Colonic mucosa (tissue), 4 donors: ENCODE measurements around the gene ARID1B. TPM values are rescaled to one million over a fixed set of nuclear protein-coding genes. Genes with fewer than 3 reads are reported as not detected.

Experiments used
- DNase-seq: peaks from one replicate; pipeline ENCODE4 v3.0.0-alpha.2; 2020
- H3K27ac ChIP-seq: fragments of 200-600 bp; one replicate; pipeline ENCODE4 v1.8.0; 2021
- H3K27me3 ChIP-seq: fragments of 200-600 bp; one replicate; pipeline ENCODE4 v1.8.0; 2021
- H3K36me3 ChIP-seq: fragments of 200-600 bp; one replicate; pipeline ENCODE4 v1.8.0; 2021
- H3K4me1 ChIP-seq: fragments of 200-600 bp; one replicate; pipeline ENCODE4 v1.8.0; 2021; ENCODE audit warnings: mild to moderate bottlenecking
- H3K4me3 ChIP-seq: fragments of 200-600 bp; one replicate; pipeline ENCODE4 v1.8.0; 2021
- H3K9ac ChIP-seq, 2 donors: one replicate each; pipeline ENCODE4 v1.7.0; 2013; ENCODE audit warnings: control low read depth in 2 of 2, low read depth in 2 of 2, low read length in 2 of 2
- H3K9me3 ChIP-seq: fragments of 200-600 bp; one replicate; pipeline ENCODE4 v1.8.0; 2021
- intact Hi-C: fragments of 100-400 bp; cut with DNase I; formaldehyde crosslinking; loops from one replicate; pipeline ENCODE4 v1.14.1; 2022
- total RNA-seq, 2 donors: library from RNA; stranded (reverse); fragmentation: NEBNext Ultra II Directional in 1 of 2; extraction: Animal tissue kit (Norgen Biotek cat#: 25700) in 1 of 2; gene quantifications; one replicate each; pipeline ENCODE4 v1.2.1, GENCODE V29; 2021
- TF ChIP-seq, protein P1 (sequence below): fragments of 200-600 bp; IDR thresholded peaks from one replicate; pipeline ENCODE4 v1.8.0; 2022; ENCODE audit warnings: antibody characterized with exemption, mild to moderate bottlenecking
- donor health status: healthy.
- donor health status: DM: no; HTN: no; CAD: no.
- donor health status: DM: no; HTN: no; CAD: no.

Gene ARID1B
- total RNA-seq, 2 donors from 2014 or later, result 61.3 to 71.5 TPM

DNA sequence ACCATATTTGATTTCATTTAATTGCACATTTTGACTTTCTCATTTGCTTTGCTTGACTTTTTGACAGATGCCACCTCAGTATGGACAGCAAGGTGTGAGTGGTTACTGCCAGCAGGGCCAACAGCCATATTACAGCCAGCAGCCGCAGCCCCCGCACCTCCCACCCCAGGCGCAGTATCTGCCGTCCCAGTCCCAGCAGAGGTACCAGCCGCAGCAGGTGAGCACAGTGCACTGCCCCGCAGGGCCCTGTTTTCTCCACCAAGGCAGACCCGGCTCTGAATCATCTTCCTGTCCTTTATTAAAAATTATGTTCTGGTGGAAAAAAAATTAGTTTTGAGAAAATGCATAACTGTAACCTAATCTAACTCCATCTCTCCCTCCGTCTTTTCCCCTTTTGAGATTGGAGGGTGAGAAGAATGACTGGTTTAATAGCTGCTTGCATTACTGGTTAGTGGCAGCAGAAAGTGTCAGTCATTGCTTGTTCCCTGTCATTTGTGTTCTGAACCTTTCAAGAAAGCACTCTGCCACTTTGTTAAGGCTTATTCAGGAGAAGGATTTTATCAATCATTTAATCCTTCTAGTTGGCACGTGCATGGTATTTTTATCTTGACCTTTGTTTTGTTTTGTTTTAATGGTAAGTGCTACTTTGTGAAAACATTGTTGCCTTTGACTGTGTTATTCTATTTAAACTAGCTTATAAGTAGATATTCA lies 124.3 kb downstream of the ARID1B start:
- no peak overlapping the region for H3K27ac ChIP-seq
- H3K27me3 ChIP-seq, result no peaks in the 10 kb centered on the region
- H3K9me3 ChIP-seq, result no peaks in the 10 kb centered on the region
- H3K4me1 ChIP-seq, result no peaks in the 10 kb centered on the region
- no peaks in the 10 kb centered on the region for H3K36me3 ChIP-seq
- TF ChIP-seq, protein P1, sequence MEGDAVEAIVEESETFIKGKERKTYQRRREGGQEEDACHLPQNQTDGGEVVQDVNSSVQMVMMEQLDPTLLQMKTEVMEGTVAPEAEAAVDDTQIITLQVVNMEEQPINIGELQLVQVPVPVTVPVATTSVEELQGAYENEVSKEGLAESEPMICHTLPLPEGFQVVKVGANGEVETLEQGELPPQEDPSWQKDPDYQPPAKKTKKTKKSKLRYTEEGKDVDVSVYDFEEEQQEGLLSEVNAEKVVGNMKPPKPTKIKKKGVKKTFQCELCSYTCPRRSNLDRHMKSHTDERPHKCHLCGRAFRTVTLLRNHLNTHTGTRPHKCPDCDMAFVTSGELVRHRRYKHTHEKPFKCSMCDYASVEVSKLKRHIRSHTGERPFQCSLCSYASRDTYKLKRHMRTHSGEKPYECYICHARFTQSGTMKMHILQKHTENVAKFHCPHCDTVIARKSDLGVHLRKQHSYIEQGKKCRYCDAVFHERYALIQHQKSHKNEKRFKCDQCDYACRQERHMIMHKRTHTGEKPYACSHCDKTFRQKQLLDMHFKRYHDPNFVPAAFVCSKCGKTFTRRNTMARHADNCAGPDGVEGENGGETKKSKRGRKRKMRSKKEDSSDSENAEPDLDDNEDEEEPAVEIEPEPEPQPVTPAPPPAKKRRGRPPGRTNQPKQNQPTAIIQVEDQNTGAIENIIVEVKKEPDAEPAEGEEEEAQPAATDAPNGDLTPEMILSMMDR, result no peak
- no peak for DNase-seq
- H3K4me3 ChIP-seq, result no peak overlapping the region
- H3K9ac ChIP-seq, result no peak overlapping the region
- intact Hi-C loops, result no loop called here

DNA sequence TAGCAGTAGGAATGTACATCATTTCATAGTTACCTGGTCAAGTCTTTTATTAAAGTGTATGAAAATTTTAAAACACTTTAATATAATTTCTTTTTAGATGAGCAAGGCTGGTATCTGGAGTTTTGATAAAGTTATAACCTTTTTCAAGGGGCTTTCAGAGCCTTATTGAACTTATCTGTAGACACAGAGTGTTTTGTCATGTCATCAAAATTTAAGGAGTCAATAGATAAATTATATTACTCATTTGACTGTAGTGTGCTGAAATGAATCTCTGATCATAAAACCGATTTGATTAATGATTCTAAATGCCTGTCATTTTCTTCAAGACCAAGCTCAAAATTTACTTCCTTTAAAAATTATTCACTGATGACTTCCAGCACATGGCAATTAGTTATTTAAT lies 125.6 kb downstream of the ARID1B start:
- no peaks in the 10 kb centered on the region for H3K36me3 ChIP-seq
- no peak for DNase-seq
- TF ChIP-seq, protein P1, result no peak
- H3K27ac ChIP-seq, result no peak overlapping the region
- H3K4me1 ChIP-seq, result no peaks in the 10 kb centered on the region
- H3K4me3 ChIP-seq, result no peak overlapping the region
- no peak overlapping the region for H3K9ac ChIP-seq
- intact Hi-C loops, result no loop called here
- no peaks in the 10 kb centered on the region for H3K27me3 ChIP-seq
- no peaks in the 10 kb centered on the region for H3K9me3 ChIP-seq

DNA sequence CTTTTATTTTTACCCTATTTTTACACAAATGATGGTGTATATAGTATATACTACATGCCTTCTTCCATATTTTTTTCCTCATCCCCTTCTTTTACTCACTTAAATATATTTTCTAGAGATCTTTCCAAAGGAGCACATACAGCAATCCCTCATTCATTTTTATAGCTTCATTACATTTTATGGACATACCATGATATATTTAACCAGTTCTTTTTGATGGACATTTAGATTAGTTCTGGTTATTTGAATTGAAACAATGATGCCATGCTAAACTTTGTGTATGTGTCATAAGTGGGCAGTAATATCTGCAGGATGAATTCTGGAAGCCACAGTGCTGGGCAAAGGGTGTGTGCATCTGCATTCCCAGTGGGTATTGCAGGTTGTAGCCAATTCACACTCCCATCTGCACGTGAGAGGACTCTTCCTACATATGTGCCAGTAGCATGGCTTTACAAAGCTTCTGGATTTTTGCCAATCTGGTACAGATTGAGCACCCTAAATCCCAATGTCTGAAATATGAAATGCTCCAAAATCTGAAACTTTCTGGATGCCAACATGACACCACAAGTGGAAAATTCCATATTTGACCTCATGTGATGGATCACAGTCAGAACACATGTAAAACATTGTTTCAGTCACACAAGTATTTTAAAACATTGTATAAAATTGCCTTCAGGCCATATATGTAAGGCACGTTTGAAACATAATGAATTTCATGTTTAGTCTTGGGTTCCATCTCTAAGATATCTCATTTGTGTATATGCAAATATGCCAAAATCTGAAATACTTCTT lies 127.2 kb downstream of the ARID1B start:
- H3K9me3 ChIP-seq, result no peaks in the 10 kb centered on the region
- TF ChIP-seq, protein P1, result no peak
- intact Hi-C loops, result no loop called here
- no peaks in the 10 kb centered on the region for H3K36me3 ChIP-seq
- H3K27me3 ChIP-seq, result no peaks in the 10 kb centered on the region
- no peaks in the 10 kb centered on the region for H3K4me1 ChIP-seq
- H3K27ac ChIP-seq, result no peak overlapping the region
- no peak for DNase-seq
- H3K4me3 ChIP-seq, result no peak overlapping the region
- no peak overlapping the region for H3K9ac ChIP-seq

DNA sequence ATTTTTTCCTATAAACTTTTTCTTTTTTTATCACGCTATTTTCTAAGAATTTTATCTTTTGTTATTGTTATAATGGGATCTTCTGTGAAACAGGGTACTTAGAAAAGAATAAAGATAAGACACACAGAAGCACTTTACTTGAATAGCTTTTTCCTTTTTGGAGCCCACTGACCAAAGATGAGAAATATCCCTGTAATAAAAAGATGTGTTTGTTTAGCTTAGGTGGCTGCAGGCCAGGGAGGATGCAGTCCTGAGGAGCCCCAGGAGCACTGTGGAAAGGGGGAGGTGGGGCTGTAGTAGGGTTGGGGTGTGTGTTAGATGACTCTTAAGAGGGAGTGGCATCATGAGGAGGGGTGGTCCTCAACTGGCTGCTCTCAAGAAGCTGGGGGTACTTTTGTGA lies 128.6 kb downstream of the ARID1B start:
- Histone ChIP-seq H3K4me3 (no peak overlapping the region), H3K4me1 (no peaks in the 10 kb centered on the region), H3K9me3 (no peaks in the 10 kb centered on the region), H3K27me3 (no peaks in the 10 kb centered on the region), H3K36me3 (no peaks in the 10 kb centered on the region), H3K27ac (no peak overlapping the region), H3K9ac (no peak overlapping the region)
- TF ChIP-seq, protein P1, result no peak
- no peak for DNase-seq
- intact Hi-C loops, result no loop called here

DNA sequence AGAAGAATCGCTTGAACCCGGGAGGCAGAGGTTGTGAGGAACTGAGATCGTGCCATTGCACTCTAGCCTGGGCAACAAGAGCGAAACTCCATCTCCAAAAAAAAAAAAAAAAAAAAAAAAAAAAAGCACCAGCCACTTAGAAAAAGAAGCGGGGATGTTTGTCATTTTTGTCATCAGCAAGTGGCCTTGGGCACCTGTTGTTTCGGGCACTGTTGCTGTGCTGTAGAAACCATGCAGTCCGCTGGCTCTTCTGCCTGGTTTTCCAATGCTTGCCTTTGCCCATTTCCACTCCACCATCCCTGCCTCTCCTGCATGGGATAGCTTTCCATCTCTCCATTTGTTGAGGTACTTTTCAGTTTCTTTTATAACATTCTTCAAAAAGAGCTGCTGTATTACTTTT lies 129.3 kb downstream of the ARID1B start:
- no peaks in the 10 kb centered on the region for H3K36me3 ChIP-seq
- H3K4me1 ChIP-seq, result no peaks in the 10 kb centered on the region
- H3K9ac ChIP-seq, result no peak overlapping the region
- DNase-seq, result no peak
- no peak overlapping the region for H3K4me3 ChIP-seq
- H3K27ac ChIP-seq, result no peak overlapping the region
- H3K27me3 ChIP-seq, result no peaks in the 10 kb centered on the region
- H3K9me3 ChIP-seq, result no peaks in the 10 kb centered on the region
- intact Hi-C loops, result no loop called here
- TF ChIP-seq, protein P1, result no peak
